ENCODE results near the gene LINGO1.

LINGO1 gene

DNA sequence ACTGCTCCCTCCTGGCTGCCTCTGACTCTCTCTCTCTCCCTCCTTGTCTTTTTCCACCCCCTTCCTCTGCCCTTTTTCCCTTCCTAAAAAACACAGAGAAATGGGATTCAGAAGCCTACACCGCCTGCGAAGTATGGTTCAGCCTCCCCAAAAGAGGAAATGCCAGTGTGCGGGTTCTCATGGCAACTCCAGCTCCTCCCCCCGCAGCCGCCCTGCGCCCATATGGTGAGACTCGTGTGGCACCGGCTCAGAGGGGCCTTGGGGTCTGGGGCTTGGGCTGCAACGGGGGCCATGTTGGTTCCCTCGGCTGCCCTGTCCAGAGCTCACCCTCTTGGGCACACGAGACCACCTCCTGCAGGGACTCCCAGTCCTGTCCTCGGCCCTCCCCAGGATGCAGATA is 23.6 kb upstream of the LINGO1 start:
- FAIRE-seq: no peak

DNA sequence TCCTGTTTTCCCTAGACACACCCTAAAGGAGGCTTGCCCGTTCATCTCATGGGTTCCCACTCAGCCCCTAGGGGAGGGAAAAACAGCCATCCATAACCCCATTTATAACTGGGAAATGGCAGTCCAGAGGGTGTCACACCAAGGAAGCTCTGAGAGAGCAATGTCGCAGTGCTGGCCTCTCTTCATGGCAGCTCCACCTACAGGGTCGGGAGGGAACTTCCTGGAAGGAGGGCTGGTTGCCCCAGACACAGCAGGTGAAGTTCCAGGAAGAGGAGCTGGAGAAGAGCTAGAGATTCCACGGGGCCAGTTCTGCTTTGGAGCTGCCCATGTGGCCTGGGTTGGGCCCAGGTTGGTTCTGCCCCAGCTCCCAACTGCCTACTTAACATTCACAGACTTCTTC is 22.3 kb upstream of the LINGO1 start:
- no peak for FAIRE-seq

DNA sequence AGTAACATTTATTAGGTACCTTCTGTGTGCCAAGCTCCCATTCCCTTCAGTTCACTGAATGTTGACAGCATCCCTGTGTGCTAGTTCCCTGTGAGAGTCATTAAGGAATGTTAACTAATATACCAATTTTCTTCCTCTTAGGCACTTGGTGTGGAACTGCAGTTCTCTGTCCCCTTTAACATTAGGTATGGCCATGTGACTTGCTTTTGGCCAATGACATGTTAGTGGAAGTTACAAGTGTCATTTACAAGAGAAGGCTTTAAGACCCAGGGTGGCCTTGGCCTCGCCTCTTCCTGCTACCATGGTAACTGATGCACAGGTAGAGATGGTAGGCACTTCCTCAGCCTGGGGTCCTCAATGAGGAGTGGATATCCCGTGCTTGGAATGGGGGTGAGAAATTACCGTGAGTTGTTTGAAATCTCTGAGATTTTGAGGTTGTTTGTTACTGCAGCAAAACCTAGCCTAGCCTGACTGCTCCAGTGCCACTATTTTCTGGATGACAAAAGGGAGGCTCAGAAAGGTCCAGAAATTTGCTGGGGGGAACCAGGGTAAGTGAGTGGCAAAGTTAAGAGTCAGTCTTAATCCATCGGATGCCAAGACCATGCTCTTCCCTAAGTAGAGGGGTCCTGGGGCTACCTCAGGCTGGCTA is 21.2 kb upstream of the LINGO1 start:
- FAIRE-seq: no peak

DNA sequence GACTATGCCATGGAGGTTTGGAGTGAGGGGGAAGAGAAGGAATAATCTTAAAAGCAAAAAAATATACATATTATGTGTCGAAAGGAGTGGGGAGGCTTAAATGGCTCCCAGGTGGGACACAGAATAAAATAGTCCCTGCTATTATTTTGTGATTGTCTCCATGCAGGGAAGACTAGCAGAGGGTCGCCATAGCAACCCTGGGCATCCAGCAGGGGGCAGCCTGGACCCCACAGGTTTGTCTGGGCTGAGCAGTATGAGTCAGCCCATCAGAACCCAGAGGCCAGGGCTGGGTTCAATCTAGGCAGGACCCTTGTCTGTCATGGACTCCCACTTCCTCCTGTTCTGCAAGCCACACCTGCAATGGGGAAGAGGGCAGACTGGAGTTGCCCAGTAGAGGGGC is 17.6 kb upstream of the LINGO1 start:
- FAIRE-seq: no peak

DNA sequence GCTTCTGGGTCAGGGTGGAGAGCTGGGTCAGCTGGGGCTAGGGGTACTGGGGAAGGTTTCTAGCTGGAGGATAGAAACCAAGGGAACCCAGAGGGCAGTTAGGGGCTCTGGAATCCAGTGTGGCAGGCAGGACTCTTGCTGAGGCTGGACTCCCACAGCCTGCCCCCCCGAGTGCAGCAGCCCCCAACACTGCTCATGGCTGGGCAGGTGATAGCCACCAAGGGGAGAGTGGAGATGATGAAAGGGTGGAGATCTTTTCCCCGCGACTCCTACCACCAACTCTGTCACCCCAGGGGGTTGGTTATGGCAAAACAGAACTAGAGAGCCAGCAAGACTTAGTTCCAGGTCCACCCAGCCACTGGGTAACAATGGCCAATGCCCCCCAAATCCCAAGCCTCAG is 16.9 kb upstream of the LINGO1 start:
- FAIRE-seq: no peak

DNA sequence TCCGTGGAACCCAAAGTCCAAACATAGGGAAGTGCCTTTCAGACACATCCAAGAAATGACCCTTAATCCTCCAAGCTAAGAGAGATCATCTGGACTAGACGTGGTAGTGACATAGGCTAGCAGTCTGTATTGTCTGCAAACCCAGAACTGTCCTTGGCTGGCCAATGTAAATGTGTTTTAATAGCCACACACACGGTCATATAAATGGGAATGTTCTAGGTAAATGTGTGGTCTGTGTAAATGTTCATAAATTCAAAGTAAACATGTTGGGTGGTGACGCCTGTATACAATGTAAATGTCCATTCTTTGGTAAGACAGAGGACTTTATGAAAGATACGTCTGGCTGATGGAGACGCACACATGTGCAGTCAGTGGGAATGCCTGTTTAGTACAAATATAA is 16.3 kb upstream of the LINGO1 start:
- FAIRE-seq: no peak

DNA sequence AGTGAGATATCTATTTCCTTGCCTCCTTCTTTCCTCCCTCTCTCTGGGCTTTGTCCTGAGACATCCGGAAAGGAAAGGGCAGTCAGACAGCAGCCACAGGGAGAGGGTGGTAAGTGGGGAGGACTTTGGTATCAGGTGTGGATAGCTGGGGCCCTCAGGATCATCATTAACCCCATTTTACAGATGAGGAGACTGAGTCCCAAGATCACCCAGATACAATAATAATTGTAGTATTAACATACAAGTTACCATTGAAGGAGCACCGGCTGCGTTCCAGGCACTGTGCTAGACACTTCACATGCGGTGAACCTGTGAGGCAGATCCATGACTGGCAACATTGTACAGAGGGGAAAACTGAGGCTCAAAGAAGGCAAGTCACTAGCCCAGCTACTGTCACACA is 15.2 kb upstream of the LINGO1 start:
- no peak for FAIRE-seq

DNA sequence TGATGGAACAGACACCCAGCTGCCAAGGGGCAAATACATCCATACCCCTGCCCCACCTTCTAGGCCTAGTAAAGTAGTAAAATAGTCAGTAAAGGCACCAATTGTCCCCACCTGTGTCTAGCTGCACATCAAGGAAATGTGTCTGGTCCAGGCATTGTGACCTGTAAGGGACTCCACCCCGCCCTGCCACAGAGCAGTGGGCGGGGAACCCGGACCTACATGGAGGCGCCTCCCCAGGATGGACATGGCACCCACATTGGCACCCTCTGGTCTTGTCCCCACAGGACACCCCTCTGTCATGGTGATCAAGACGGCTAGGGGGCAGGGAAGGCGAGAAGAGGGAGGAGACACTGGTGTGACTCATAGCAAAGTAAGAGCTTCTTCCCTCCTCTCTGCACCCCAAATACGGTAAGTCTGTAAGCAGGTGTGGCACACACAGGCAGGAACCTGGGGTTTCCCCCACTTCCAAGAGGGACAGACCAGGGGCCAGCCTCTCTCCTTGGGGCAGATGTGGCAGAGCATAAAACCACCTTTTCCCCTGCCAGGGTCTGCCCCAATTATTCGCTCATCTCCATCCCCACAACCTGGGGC is 13.5 kb upstream of the LINGO1 start:
- no peak for FAIRE-seq

DNA sequence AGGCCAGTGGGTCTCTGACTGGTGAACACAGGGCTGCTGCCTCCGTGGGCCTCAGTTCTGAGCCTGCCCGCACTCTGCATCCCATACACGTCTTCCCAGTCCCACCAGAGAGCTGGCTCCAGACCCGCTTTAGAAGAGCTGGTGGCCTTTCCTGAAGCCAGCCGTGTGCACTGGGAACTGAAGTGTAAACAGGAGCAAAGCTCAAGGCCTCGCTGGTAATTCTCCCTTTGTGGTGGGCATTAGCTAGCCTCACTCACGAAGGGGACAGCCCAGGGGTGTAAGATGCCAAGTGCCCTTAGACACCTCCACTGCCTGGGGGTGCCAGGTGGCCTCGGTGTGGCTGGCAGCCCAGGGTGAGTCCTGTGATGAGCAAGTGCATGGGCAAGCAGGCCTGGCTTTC is 12.9 kb upstream of the LINGO1 start:
- FAIRE-seq: no peak

DNA sequence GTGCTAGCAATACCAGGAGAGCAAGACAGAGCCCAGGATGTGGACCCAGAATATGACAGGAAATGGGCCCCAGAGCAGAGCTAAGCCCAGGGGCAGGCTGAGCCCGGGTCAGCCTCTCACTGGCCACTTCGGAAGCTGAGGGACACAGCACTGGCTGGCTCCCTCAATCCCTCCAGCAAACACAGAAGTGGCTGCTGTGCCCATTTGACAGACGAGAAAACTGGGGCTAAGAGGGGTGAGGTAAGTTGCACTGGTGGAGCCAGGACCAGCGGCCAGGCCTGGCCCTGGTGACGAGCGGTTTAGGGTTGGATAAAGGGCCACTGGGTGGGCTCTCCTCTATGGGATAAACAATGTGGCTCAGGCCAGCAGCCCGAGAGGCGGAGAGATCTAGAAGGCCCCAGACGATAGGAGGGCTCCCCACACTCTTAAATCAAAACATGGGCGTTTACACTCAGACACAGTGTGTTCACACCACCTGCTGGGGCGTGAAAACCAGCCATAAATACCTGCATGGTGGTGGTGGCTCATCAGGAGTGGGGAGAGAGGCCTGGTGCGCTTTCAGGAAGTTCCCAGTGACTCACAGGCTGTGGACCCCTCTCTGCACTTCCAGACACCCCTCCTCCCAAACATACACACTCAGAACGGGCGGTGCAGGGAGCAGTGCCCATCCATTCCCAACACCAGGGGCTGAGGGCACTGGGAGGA is 12.0 kb upstream of the LINGO1 start:
- no peak for FAIRE-seq

DNA sequence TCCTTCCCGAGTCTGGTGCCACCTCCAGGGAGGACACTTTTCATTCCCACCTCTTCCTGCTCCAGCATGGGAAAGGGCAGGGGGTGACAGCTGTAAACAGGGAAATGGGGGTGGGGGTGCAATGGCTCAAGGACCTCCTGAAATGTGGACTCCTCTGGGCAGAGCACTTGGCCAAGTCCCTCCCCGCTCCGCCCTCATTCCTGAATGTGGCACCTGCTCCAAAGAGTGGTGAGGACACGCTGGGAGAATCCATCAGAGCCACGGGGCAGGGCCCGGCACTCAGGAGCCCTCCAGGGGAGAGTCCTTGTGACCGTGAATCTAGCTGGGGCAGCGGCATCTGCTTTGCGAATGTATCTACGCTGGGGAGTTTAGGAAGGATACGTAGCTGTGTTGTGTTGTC is 11.1 kb upstream of the LINGO1 start:
- no peak for FAIRE-seq

DNA sequence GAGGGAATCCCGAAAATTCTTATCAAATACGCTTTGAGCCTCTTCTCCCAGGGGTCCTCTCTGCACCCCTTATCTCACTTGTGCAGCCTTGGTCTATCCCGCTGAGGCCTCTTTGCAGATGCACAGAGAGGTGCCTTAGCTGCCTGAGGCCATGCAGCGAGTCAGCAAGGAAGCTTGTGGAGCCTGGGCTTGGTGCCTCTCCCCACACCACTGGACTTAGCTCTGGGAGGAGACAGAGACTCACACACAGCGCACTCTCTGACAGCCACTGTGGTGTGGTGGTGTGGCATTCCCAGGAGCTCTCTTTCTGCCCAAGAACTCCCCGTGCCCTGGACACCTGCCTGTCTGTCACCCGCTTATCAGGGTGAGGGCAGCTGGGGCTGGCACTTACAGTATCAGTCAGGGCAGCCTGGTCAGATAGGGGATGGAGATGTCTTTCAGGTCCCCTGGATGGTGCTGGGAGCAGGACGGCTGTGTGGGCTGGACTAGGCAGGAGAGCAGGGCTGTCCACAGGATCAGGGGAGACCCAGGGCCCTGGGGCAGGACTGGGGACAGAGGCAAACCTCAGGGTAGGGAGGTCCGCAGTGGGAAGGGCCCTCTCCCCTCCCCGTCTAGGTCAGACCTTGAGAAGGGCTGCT is 10.2 kb upstream of the LINGO1 start:
- FAIRE-seq: no peak

DNA sequence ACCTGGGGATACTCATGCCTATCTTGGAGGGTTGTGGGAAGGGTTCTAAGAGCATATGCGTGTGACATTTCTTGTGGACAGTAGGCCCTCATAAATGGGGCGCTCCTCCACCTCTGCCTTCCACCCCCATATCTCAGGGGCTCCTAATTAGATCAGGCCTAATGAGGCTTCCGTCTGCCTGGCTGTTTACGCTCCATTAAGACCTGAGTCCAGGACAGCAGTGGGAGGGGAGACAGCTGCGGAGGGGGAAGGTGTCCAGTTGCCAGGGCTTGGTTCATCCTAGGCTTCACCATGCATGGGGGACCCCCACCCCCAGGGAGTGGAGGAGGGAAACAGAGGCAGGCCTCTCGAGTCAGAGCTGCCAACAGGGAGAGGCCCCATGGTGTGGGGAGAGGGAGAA is 9.3 kb upstream of the LINGO1 start:
- FAIRE-seq: no peak

DNA sequence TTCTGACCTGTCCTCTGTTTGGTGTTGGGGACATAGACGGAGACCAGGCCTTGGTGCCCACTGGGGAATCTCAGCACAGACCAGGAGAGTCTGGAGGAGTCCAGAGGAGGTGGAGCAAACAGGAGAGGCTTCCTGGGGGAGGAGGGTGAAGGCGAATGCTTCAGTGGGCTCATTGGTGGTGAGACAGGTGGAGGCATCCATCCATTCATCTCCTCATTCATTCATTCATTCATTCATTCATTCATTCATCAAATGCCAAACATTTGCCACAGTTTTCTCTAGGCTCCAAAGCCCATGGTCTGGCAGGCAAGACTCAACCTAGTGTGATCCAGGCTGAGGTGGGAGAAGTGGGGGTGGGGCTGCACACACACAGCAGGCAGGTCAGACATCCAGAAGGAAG is 7.9 kb upstream of the LINGO1 start:
- no peak for FAIRE-seq

DNA sequence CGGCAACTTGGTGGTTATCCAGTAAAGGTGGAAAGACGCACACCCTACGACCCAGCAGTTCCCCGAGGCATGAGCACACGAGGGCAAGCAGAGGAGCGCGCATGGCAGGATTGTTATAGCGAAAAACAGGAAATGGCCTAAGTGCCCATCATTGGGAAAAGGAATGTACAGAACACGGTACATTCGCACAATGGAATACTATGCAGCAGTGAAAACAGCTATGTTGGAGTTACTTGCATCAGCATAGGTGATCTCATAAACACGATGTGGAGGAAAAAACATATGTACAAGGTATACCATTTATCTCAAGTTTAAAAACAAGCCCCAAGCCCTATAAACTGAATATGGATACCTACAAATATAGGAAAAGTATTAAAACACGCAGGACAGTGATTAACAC is 6.7 kb upstream of the LINGO1 start:
- FAIRE-seq: no peak

DNA sequence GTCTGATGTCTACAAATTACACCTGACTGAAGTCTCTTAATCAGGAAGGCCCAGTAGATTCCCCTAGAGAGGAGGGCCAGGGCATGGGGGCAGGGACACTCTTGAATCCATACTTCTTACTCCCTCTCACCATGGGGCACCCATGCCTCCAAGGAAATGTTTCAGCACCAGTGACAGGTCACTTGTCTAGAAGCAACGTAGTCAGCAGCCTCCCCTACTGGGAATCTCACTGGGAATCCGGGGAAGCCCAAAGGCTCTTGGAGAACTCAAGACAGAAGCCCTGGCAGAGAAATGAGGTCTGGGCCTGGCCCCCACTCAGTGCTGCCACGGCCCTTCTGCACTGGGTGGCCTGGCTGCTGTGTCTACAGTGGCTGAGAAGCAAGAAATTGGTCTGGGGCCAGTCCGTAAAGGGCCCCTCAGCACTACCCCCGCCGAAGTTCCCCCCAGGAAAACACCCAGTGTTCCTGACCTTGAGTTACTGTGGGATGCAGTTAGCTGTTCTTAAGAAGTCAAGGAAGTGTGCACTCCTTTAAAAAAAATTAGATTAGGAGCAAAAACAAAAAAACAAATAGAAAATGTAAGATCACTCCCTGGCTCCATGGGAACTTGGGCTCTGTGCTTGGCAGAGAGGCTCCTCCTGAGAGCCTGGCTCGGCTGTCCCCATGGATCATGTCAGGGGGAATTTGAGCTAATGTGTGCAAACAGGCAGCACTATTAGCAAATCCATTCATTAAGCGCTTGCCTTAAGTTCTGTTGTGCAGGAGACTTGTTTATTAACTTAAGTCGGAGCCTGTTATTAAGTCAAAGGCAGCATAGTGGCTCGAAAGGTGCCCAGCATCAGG is 5.4 kb upstream of the LINGO1 start:
- no peak for FAIRE-seq

DNA sequence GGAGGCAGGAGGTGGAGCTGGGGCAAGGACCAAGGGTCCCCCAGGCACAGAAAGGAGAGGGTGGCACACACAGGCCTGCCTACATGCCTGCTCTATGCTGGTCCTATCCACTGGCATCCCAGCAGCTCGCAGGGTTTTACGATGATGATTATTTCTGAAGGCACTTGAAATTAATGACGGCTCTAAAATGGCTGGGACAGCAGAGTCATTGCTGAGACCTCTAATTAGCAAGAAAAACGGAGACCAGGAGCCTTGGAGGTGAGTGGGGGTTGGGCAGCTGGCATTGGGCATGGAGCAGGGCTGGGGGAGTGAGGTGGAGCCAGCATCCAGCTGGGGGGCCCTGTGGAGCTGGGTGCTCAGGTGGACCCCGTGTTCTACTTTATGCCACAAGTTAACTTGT is 3.5 kb upstream of the LINGO1 start:
- FAIRE-seq: no peak

DNA sequence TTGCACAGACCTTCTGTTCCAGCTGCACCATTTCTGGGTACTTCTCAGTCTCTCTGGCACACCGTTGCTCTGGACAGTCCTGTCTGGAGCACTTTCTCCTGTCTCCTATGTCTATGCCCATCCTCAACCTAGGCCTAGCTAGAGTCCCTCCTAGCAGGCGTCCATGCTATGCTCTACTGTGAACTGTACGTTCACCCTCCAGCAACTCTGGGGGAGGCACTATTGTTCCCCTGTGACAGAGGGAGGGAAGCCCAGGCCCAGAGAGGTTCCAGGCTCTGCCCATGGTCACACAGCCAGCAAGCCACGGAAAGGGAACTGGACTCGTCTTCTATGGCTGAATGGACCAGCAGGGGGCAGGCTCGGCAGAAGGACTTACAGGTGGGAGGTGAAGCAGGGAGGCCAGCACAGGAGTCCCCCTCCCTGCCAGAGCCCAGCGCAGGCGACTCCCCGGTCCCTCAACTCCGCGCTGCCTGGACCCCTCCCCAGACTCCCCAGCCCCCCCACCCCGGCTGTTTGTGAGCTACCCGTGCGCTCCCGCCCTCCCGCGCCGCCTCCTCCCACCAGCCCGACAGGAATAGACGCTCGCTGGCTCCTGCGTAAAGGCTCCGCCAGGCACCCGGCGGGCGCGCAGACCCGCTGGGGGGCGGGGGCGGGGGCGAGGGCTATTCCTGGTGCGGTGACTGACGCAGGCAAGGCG is 1.7 kb upstream of the LINGO1 start:
- no peak for FAIRE-seq

DNA sequence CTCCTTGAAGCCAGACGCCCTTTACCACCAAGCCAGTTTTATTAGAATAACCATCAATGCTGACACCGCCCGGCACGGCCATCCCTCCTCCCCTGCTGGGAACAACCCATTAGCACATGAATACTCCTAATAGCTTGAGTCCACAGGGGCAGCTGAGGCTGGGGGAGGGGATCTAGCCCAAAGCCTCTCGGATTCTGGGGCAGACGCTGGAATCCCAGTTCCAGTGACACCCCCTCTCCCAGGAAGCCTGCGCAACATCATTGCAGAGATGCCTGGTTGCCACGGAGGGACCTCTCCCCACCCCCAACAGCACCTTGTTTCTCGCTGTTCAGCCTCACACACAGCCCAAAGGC is 1.2 kb upstream of the LINGO1 start:
- no peak for FAIRE-seq

DNA sequence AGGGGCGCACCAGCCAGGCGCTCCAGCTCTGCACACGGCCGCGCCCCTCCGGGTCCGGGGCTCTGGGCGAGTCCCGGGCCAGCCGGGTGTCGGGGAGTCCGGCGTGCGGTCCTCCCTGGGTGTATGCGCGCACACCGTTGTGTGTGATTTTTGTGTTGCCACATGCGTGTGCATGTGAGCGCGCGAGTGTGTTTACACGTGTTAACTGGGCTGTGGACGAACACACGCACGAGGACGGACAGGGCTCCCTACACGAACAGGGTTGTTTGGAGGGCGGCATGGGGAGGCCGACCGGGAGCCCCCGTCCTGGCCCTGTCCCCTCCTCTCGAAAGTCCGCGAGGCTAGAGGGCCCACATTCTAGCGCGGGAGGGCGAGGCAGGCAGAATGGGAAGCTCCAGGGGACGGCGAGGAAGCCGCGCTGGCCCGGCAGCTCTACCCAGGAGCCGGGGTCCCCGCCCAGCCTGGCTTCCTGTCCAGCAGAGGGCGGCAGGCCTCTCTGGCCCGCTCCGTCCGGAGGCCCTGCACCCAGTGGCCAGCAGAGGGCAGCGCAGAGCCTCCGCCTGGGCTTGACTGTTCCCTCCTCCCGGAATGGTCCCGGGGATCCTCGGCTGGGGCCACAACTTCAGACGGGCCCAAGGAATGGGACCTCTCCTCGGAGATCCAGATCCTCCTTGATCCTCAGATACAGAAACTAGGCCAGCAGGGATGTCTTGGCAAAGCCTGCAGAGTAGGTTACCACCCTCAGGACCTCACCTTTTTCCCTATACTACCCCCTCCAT is 611 bp upstream of the LINGO1 start:
- FAIRE-seq: no peak

DNA sequence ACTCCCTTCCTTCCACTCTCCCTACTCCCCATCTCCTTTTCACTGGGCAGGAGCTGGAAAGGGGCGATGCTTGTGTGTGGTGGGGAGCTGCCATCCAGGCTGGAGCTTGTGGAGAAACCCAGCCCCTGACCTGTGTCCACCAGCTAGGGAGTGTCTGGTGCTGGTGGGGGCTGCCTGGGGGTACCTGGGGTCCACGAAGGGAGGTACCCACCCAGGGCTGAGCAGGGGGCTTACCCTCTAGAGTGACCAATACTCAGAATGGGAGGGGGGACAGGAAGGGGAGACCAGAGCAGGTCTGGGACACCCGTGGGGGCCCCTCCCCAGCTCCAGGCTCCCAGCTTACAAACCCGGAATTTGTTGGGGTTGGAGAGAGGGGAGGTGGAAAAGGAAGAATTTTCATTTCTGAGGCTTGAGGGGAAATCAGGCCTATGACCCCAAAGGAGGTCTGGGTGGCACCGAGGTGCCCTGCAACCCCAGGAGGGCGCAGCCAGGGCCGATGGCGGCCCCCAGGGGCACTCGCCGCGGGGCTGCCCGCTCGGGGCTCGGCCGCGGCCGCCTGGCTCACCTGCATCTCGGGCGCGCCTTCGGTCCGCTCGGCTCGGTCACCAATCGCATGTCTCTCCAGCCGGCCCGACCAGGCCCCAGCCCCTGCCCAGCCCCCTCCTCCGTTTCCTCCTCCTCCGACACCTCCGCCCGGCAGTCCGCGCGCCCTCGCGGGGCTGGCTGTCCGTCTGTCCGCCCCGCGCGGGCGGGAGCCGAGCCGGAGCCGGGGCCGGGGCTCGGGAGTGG is 773 bp downstream of the LINGO1 start:
- FAIRE-seq: no peak

Measured in A204.1 (cell line).